IgD-negative memory B cell (primary cell): ENCODE measurements around the gene CRHR2. TPM values are rescaled to one million over a fixed set of nuclear protein-coding genes. Genes with fewer than 3 reads are reported as not detected.

ENCODE experiments used
- H3K27ac Mint-ChIP-seq, 3 donors: one replicate each; pipeline ENCODE4 v1.8.0; 2020 to 2022; ENCODE audit warnings: mild to moderate bottlenecking in 3 of 3, mixed read lengths in 3 of 3, moderate library complexity in 1 of 3
- H3K27me3 Mint-ChIP-seq: one replicate; pipeline ENCODE4 v1.8.0; 2021; ENCODE audit warnings: mixed read lengths
- H3K36me3 Mint-ChIP-seq: one replicate; pipeline ENCODE4 v1.8.0; 2020; ENCODE audit warnings: mild to moderate bottlenecking, mixed read lengths
- H3K4me1 Mint-ChIP-seq, 3 donors: one replicate each; pipeline ENCODE4 v1.8.0; 2020 to 2022; ENCODE audit warnings: mixed read lengths in 3 of 3, mild to moderate bottlenecking in 1 of 3
- H3K4me3 Mint-ChIP-seq, 4 donors: one replicate each; pipeline ENCODE4 v1.8.0; 2020 to 2022; ENCODE audit warnings: mild to moderate bottlenecking in 4 of 4, mixed read lengths in 4 of 4, moderate library complexity in 3 of 4
- H3K9me3 Mint-ChIP-seq, 3 donors: one replicate each; pipeline ENCODE4 v1.8.0; 2020 to 2021; ENCODE audit warnings: mixed read lengths in 3 of 3, mild to moderate bottlenecking in 1 of 3
- polyA plus RNA-seq: library from polyadenylated mRNA; unstranded; fragments of 300-500 nt; fragmentation: Illumina TruSeq; gene quantifications from one replicate; pipeline ENCODE4 v1.2.3, GENCODE V29; 2021

The CRHR2 gene
- polyA plus RNA-seq, 1 donor from 2014 or later = not detected

GRCh38 chr7:30679664-30680063, 2.6 kb downstream of the CRHR2 start:
- Mint-ChIP-seq H3K27ac (no peak overlapping the region), H3K9me3 (no peaks in the 10 kb centered on the region), H3K36me3 (no peaks in the 10 kb centered on the region), H3K4me1 (peaks cover 3 to 10% (median 4%) of the 10 kb centered on the region in 3 donors), H3K4me3 (no peak overlapping the region), H3K27me3 (peaks cover 43% of the 10 kb centered on the region)

GRCh38 chr7:30678805-30679204, 3.5 kb downstream of the CRHR2 start:
- H3K4me1 Mint-ChIP-seq = peaks cover 3 to 10% (median 4%) of the 10 kb centered on the region in 3 donors
- no peaks in the 10 kb centered on the region for H3K36me3 Mint-ChIP-seq
- H3K9me3 Mint-ChIP-seq = no peaks in the 10 kb centered on the region
- peaks cover 35% of the 10 kb centered on the region for H3K27me3 Mint-ChIP-seq
- H3K4me3 Mint-ChIP-seq = no peak overlapping the region
- H3K27ac Mint-ChIP-seq = peak overlapping the region in 1 of 3 donors; percentile 11

DNA sequence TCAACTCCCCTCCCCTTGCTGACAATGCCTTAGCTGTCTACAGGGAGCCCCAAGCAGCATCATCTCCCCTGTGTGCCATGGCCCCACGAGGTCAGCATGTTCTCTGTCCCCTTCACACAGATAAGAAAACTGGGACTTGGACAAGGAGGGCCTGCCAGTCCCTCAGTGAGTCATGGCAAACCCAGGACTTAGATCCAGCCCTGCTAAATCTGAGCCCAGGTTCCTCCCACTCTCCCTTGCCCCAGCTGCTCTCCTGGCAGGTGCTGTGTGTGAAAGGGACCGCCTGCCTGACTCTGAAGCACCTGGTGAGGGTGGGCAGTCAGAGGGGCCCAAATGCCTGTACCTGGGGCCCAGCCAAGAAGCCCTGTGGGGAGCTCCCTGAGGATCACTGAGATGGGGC, 7.4 kb downstream of the CRHR2 start:
- H3K27ac Mint-ChIP-seq = no peak overlapping the region
- no peaks in the 10 kb centered on the region for H3K36me3 Mint-ChIP-seq
- H3K27me3 Mint-ChIP-seq = peaks cover 18% of the 10 kb centered on the region
- no peak overlapping the region for H3K4me3 Mint-ChIP-seq
- peaks cover 0 to 3% (median under 1%) of the 10 kb centered on the region in 3 donors for H3K9me3 Mint-ChIP-seq
- H3K4me1 Mint-ChIP-seq = no peaks in the 10 kb centered on the region

GRCh38 chr7:30674420-30674819, 7.8 kb downstream of the CRHR2 start:
- Mint-ChIP-seq H3K4me1 (no peaks in the 10 kb centered on the region), H3K4me3 (no peak overlapping the region), H3K27ac (no peak overlapping the region), H3K27me3 (peaks cover 17% of the 10 kb centered on the region), H3K36me3 (no peaks in the 10 kb centered on the region), H3K9me3 (peaks cover 0 to 3% (median 1%) of the 10 kb centered on the region in 3 donors)

GRCh38 chr7:30671793-30672465, 10.3 kb downstream of the CRHR2 start:
- Mint-ChIP-seq H3K36me3 (peaks cover 2% of the 10 kb centered on the region), H3K27me3 (peaks cover 10% of the 10 kb centered on the region), H3K9me3 (peaks cover 0 to 3% (median 1%) of the 10 kb centered on the region in 3 donors), H3K4me1 (no peaks in the 10 kb centered on the region), H3K4me3 (no peak overlapping the region), H3K27ac (no peak overlapping the region)

GRCh38 chr7:30668102-30668501, 14.2 kb downstream of the CRHR2 start:
- Mint-ChIP-seq H3K4me1 (no peaks in the 10 kb centered on the region), H3K27me3 (peaks cover 7% of the 10 kb centered on the region), H3K4me3 (no peak overlapping the region), H3K27ac (no peak overlapping the region), H3K36me3 (peaks cover 2% of the 10 kb centered on the region), H3K9me3 (peaks cover 0 to 1% (median 1%) of the 10 kb centered on the region in 3 donors)

DNA sequence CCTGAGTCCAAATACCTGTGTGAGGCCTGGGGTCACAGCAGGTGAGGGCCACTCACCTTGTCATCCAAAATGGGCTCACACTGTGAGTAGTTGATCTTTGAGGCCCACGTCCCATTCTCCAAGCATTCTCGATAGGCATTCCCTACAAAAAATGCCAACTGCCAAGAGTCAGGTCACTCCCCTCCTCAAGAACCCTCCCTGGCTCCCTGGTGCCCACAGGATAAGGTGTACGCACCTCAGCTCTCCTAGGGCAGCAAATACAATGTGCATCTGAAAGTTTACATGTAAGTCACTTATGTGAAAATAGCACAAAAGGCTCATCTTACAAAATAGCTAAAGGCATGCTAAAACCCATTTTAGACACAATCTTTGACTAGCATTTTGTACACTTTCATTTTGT, 15.1 kb downstream of the CRHR2 start:
- no peak overlapping the region for H3K4me3 Mint-ChIP-seq
- H3K4me1 Mint-ChIP-seq = no peaks in the 10 kb centered on the region
- no peak overlapping the region for H3K27ac Mint-ChIP-seq
- peaks cover 2% of the 10 kb centered on the region for H3K36me3 Mint-ChIP-seq
- H3K9me3 Mint-ChIP-seq = peaks cover 0 to 1% (median 1%) of the 10 kb centered on the region in 3 donors
- peaks cover 7% of the 10 kb centered on the region for H3K27me3 Mint-ChIP-seq

DNA sequence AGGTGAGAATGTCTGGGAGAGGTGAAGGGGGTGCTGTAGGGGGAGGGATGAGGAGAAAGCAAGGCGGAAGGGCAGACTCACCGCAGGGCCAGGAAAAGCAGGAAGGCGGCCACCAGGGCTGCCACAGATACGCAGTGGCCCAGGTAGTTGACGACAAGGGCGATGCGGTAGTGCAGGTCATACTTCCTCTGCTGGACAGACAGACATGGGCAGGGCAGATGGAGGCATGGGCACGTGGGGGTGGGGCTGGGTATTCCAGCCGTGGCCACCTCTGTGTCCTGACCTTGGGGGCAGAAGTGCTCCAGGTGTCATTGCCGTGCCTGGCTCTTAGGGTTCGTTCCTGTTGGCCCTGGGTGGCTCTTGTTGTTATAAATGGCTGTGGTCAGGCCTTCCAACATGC, 16.8 kb downstream of the CRHR2 start:
- no peak overlapping the region for H3K27ac Mint-ChIP-seq
- peaks cover 2% of the 10 kb centered on the region for H3K36me3 Mint-ChIP-seq
- H3K4me1 Mint-ChIP-seq = no peaks in the 10 kb centered on the region
- H3K4me3 Mint-ChIP-seq = no peak overlapping the region
- peaks cover 0 to 1% (median 0%) of the 10 kb centered on the region in 3 donors for H3K9me3 Mint-ChIP-seq
- H3K27me3 Mint-ChIP-seq = peaks cover 5% of the 10 kb centered on the region

DNA sequence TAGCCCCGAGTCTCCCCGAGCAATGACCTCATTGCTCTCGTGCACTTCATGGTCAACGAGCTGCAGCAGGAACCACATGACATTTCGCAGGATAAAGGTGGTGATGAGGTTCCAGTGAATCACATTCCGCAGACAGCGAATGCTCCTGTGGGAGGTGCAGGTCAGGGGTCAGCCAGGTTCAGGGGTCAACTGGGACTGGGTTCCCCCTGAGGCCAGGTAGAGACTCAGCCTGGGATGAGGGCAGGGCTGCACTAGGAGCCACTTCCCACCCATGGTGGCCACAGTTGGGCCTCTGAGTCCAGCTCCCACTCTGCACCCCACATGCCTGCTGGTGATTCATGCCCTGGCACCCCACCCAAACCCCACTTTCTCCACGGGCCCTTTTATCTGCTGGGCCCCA, 17.2 kb downstream of the CRHR2 start:
- H3K4me3 Mint-ChIP-seq = no peak overlapping the region
- H3K36me3 Mint-ChIP-seq = peaks cover 2% of the 10 kb centered on the region
- H3K27me3 Mint-ChIP-seq = peaks cover 2% of the 10 kb centered on the region
- no peak overlapping the region for H3K27ac Mint-ChIP-seq
- H3K4me1 Mint-ChIP-seq = no peaks in the 10 kb centered on the region
- peaks cover 0 to 1% (median 0%) of the 10 kb centered on the region in 3 donors for H3K9me3 Mint-ChIP-seq

DNA sequence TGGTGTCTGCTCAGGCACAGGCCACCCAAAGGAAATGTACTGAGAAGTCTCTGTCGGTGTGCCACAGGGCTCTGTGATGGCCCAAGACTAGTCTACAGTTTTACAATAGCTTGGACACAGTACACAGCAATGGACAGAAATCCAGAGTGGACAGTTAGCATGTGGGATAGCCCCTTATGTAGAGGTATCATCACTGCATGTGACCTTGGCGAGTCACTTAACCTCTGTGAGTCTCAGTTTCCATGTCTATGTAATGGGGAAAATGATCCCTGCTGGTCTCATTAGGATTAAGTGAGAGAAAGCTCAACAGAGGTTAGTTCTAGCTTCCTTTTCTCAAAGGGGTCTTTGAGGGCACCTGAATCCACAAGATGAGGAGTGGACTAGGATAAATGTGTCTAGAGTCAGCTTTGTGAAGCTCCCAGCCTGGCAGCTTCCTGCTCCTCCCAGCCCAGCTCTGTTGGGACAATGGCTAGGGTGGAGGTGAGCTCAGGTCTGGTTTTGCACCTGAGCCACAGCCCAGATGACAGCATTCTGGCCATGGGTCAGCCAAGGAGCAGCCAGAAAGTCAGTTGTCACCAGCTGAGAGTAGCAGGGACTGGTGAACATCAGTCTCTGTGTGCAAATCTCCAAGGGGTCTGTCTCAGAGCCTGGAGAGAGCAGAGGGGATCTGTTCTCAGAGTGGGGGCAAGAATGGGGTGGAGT, 17.9 kb downstream of the CRHR2 start:
- H3K27ac Mint-ChIP-seq = no peak overlapping the region
- H3K36me3 Mint-ChIP-seq = peaks cover 2% of the 10 kb centered on the region
- H3K4me3 Mint-ChIP-seq = no peak overlapping the region
- no peaks in the 10 kb centered on the region for H3K9me3 Mint-ChIP-seq
- no peaks in the 10 kb centered on the region for H3K27me3 Mint-ChIP-seq
- no peaks in the 10 kb centered on the region for H3K4me1 Mint-ChIP-seq

GRCh38 chr7:30663414-30663813, 18.8 kb downstream of the CRHR2 start:
- Mint-ChIP-seq H3K4me1 (no peaks in the 10 kb centered on the region), H3K27me3 (no peaks in the 10 kb centered on the region), H3K4me3 (no peak overlapping the region), H3K36me3 (no peaks in the 10 kb centered on the region), H3K9me3 (no peaks in the 10 kb centered on the region), H3K27ac (no peak overlapping the region)

- Mint-ChIP-seq H3K27ac (peak overlapping the region in 1 of 3 donors; percentile 23), H3K9me3 (no peaks in the 10 kb centered on the region), H3K36me3 (no peaks in the 10 kb centered on the region), H3K27me3 (no peaks in the 10 kb centered on the region), H3K4me1 (no peaks in the 10 kb centered on the region), H3K4me3 (no peak overlapping the region)
Measured at GRCh38 chr7:30662431-30662939, 19.8 kb downstream of the CRHR2 start.

- Mint-ChIP-seq H3K9me3 (no peaks in the 10 kb centered on the region), H3K36me3 (no peaks in the 10 kb centered on the region), H3K4me3 (no peak overlapping the region), H3K4me1 (no peaks in the 10 kb centered on the region), H3K27me3 (no peaks in the 10 kb centered on the region), H3K27ac (peak overlapping the region in 1 of 3 donors; percentile 39)
Measured at GRCh38 chr7:30661926-30662325, 20.3 kb downstream of the CRHR2 start.

DNA sequence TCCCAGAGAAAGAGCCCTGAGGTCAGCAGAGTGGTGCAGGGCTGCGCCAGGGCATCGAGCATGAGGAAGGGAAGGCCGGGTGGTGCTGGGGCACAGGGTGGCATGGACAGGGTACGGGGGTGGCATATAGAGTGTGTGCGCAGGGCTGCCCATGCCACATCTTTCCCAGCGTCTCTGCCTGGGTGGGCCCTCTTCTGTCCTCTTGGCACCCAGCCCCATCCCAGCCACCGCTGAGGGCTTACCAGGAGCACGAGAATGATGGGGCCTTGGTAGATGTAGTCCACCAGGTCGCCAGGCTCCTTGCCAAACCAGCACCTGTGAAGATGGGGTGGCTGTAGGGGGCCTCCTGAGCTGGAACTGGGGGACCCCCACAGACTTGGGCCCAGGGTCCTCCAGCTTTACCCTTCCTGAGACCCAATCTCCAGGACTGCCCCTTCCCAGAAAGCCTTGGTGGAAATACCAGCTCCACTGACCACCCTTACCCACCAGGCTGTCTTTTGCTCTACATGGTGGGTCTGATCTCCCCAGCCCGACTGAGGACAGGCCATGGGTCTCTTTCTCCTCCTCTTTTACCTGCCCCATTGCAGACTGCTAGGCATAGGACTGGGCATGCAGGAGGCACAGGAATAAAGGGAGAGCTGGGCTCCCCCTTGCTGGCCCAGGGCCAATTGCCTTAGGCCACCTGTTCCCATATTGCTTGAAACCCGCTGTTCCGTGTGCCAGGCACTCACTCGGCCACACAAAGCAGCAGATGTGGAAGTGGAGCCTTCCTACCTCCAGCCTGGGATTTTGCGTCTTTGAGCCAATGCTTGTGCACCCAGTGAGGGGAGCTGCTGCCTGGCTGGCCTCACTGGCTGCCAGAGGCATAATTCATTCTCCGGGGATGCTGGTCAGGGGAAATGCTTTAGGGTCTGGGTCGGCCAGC, 21.7 kb downstream of the CRHR2 start:
- Mint-ChIP-seq H3K4me3 (no peak overlapping the region), H3K9me3 (no peaks in the 10 kb centered on the region), H3K4me1 (no peaks in the 10 kb centered on the region), H3K27me3 (no peaks in the 10 kb centered on the region), H3K36me3 (no peaks in the 10 kb centered on the region), H3K27ac (no peak overlapping the region)

DNA sequence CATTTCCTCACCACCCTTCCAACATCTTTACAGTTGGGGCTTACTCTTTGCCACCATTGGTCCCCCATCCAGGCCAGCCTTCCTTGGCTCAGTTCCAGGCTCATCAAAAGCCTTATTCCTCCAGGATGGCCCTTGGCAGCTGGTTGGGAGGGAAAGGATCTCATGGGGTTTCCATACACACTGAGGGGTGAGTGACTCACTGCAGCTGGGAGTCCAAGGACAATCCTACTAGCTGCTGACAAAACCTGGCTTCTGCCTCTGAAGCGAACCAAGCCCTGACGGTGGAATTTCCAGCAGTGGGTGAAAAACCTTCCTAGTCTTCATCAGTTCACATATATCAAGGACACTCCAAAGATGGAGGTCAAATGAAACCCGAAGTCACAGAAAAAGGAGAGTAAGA, 22.9 kb downstream of the CRHR2 start:
- H3K4me3 Mint-ChIP-seq = no peak overlapping the region
- no peaks in the 10 kb centered on the region for H3K27me3 Mint-ChIP-seq
- no peak overlapping the region for H3K27ac Mint-ChIP-seq
- H3K4me1 Mint-ChIP-seq = no peaks in the 10 kb centered on the region
- H3K9me3 Mint-ChIP-seq = no peaks in the 10 kb centered on the region
- no peaks in the 10 kb centered on the region for H3K36me3 Mint-ChIP-seq
